HepG2 (cell line): Measurements from ENCODE around the gene SCN4B. TPM values are rescaled to one million over a fixed set of nuclear protein-coding genes. Genes with fewer than 3 reads are reported as not detected.

Source experiments
- ATAC-seq: fragments of 200-7000 bp; cut with Tn5 transposase; 3 replicates; pipeline ENCODE4 v1.9.1; 2020; ENCODE audit warnings: mild to moderate bottlenecking, moderate library complexity
- BruUV-seq: library from RNA; stranded (reverse); fragments of 400-500 nt; replicated peaks from 2 replicates; lab custom pipeline; 2021; lab: Mats Ljungman, UMichigan
- CTCF ChIA-PET: fragments of 300-600 bp; formaldehyde crosslinking; extraction: SDS; loops from one replicate; lab custom pipeline; 2021; ENCODE audit warnings: low total read pairs, inconsistent platforms, low intra/inter-chr PET ratio; lab: Yijun Ruan, JAX
- POLR2A ChIA-PET: fragments of 350-600 bp; sonication (Branson Sonifier 250); formaldehyde crosslinking; loops from one replicate; lab custom pipeline; 2020; ENCODE audit warnings: antibody characterized with exemption, inconsistent platforms; lab: Yijun Ruan, JAX
- DNase-seq: peaks from one replicate; pipeline ENCODE4 v3.0.0-alpha.2; 2015; ENCODE audit warnings: low spot score
- FAIRE-seq: peaks from 3 replicates; lab custom pipeline; 2011; peaks lifted over from hg19 to GRCh38; lab: Jason Lieb, UNC
- H2AFZ ChIP-seq: one replicate; pipeline ENCODE4 v1.6.1; 2011; ENCODE audit warnings: low read length, inconsistent platforms
- H3K27ac ChIP-seq: fragments of 300-600 bp; 3 replicates; pipeline ENCODE4 v1.8.0; 2011; ENCODE audit warnings: mixed run types, mild to moderate bottlenecking, mixed read lengths, low read length, inconsistent platforms; ENCODE audit not compliant: insufficient read depth; ENCODE audit errors: extremely low read length
- H3K27me3 ChIP-seq, 2 experiments: fragments of 200-600 bp in 1 of 2; 2 replicates in 1 of 2; 3 replicates in 1 of 2; pipeline versions ENCODE4 v1.6.0 to v1.8.0; 2011; ENCODE audit warnings: low read length in 2 of 2, mild to moderate bottlenecking in 2 of 2, moderate library complexity in 2 of 2, inconsistent platforms in 1 of 2; ENCODE audit not compliant: insufficient read depth in 2 of 2, control insufficient read depth in 1 of 2
- H3K36me3 ChIP-seq, 2 experiments: fragments of 200-600 bp in 1 of 2; replicated peaks in 1 of 2; 2 replicates in 1 of 2; 3 replicates in 1 of 2; pipeline versions ENCODE4 v1.5.1 to v1.8.0; 2011; ENCODE audit warnings: low read length in 2 of 2, inconsistent platforms in 1 of 2; ENCODE audit not compliant: insufficient read depth in 2 of 2, control insufficient read depth in 1 of 2
- H3K4me1 ChIP-seq: 2 replicates; pipeline ENCODE4 v1.5.1; 2012; ENCODE audit warnings: low read length, inconsistent platforms; ENCODE audit not compliant: insufficient read depth
- H3K4me2 ChIP-seq: 2 replicates; pipeline ENCODE4 v1.6.0; 2011; ENCODE audit warnings: low read depth, low read length, inconsistent platforms
- H3K4me3 ChIP-seq, 3 experiments: fragments of 200-600 bp in 1 of 3; sonication (generic), shearing (Covaris generic) in 1 of 3; replicated peaks in 1 of 3; 2 replicates each; pipeline ENCODE4 v1.5.1; 2011 to 2016; ENCODE audit warnings: low read length in 3 of 3, inconsistent platforms in 2 of 3, low read depth in 2 of 3, mild to moderate bottlenecking in 2 of 3, control low read depth in 1 of 3, mixed read lengths in 1 of 3; ENCODE audit not compliant: insufficient read depth in 1 of 3
- H3K79me2 ChIP-seq: one replicate; pipeline ENCODE4 v1.6.1; 2011; ENCODE audit warnings: low read length, inconsistent platforms; ENCODE audit not compliant: insufficient read depth
- H3K9ac ChIP-seq: 2 replicates; pipeline ENCODE4 v1.6.0; 2011; ENCODE audit warnings: mild to moderate bottlenecking, low read depth, low read length, inconsistent platforms; ENCODE audit not compliant: insufficient read depth
- H3K9me3 ChIP-seq: 2 replicates; pipeline ENCODE4 v1.5.1; 2012; ENCODE audit warnings: mild to moderate bottlenecking, low read length
- H4K20me1 ChIP-seq: 2 replicates; pipeline ENCODE4 v1.6.0; 2011; ENCODE audit warnings: inconsistent platforms, mild to moderate bottlenecking, low read length, moderate library complexity; ENCODE audit not compliant: insufficient read depth
- ATRX ChIP-seq: sonication (generic); formaldehyde crosslinking; IDR thresholded peaks from 2 replicates; pipeline ENCODE4 v1.4.0; 2020; ENCODE audit warnings: missing genetic modification reagents, borderline replicate concordance
- ERF ChIP-seq: IDR thresholded peaks from 2 replicates; pipeline ENCODE4 v1.6.1; 2018; ENCODE audit warnings: missing biosample characterization, missing genetic modification reagents
- RBM39 ChIP-seq: fragments of 200-400 bp; formaldehyde crosslinking; IDR thresholded peaks from one replicate; pipeline ENCODE4 v1.6.1; 2018; ENCODE audit warnings: antibody characterized with exemption, mild to moderate bottlenecking, low read depth, low read length; ENCODE audit not compliant: poor library complexity, severe bottlenecking
- SNAPC2 ChIP-seq: sonication (generic); formaldehyde crosslinking; IDR thresholded peaks from 2 replicates; pipeline ENCODE4 v1.8.1; 2022; ENCODE audit warnings: mild to moderate bottlenecking, missing genetic modification reagents
- SP5 ChIP-seq: IDR thresholded peaks from 2 replicates; pipeline ENCODE4 v1.6.1; 2016; ENCODE audit warnings: low read depth, borderline replicate concordance
- TRIM24 ChIP-seq: sonication (generic); formaldehyde crosslinking; IDR thresholded peaks from 2 replicates; pipeline ENCODE4 v1.8.0; 2022; ENCODE audit warnings: mild to moderate bottlenecking, missing genetic modification reagents
- ZBTB1 ChIP-seq: sonication (generic); formaldehyde crosslinking; IDR thresholded peaks from 2 replicates; pipeline ENCODE4 v1.4.0; 2020; ENCODE audit warnings: missing genetic modification reagents, borderline replicate concordance
- ZNF264 ChIP-seq: sonication (generic); formaldehyde crosslinking; IDR thresholded peaks from 2 replicates; pipeline ENCODE4 v1.4.0; 2020; ENCODE audit warnings: missing genetic modification reagents
- ZNF354B ChIP-seq: sonication (generic); formaldehyde crosslinking; IDR thresholded peaks from 2 replicates; pipeline ENCODE4 v1.8.0; 2022; ENCODE audit warnings: mild to moderate bottlenecking, missing genetic modification reagents
- ZNF782 ChIP-seq: sonication (generic); formaldehyde crosslinking; IDR thresholded peaks from 2 replicates; pipeline ENCODE4 v1.4.0; 2020; ENCODE audit warnings: missing genetic modification reagents, mild to moderate bottlenecking, borderline replicate concordance
- ZNF891 ChIP-seq: sonication (generic); formaldehyde crosslinking; IDR thresholded peaks from 2 replicates; pipeline ENCODE4 v1.5.0; 2020; ENCODE audit warnings: mild to moderate bottlenecking, missing genetic modification reagents
- ZSCAN22 ChIP-seq: sonication (generic); formaldehyde crosslinking; IDR thresholded peaks from 2 replicates; pipeline ENCODE4 v1.4.0; 2020; ENCODE audit warnings: mild to moderate bottlenecking, missing genetic modification reagents
- WGBS: methylation state at CpG from one replicate; pipeline ENCODE4 v1.1.6; 2017; ENCODE audit warnings: low lambda C conversion rate; 5-methylcytosine and 5-hydroxymethylcytosine counted together
- in situ Hi-C: cut with HindIII; loops from 2 replicates; pipeline ENCODE4 v1.10.0; 2017; ENCODE audit warnings: low pct_unique_long_range_greater_than_20kb; ENCODE audit not compliant: extremely low pct_ligation_motif_present
- intact Hi-C: fragments of 100-400 bp; cut with micrococcal nuclease; formaldehyde crosslinking; loops from one replicate; pipeline ENCODE4 v1.10.0; 2022; ENCODE audit not compliant: unreplicated experiment
- polyA plus RNA-seq, 8 experiments: library from polyadenylated mRNA; depleted of rRNA in 3 of 8; stranded (reverse) in 7 of 8; unstranded in 1 of 8; fragments of >200 nt; fragmentation: Illumina TruSeq in 4 of 8; extraction: Trizol in 4 of 8; gene quantifications; 2 replicates each; pipeline versions ENCODE4 v1.2.1 to v1.2.3, GENCODE V29; 2011 to 2016; ENCODE audit warnings: low read depth in 4 of 8, missing spikeins in 1 of 8, mixed read lengths in 1 of 8; ENCODE audit not compliant: insufficient read depth in 1 of 8
- total RNA-seq, 5 experiments: library from RNA; depleted of rRNA; stranded (reverse); fragments of >200 nt; fragmentation: Illumina TruSeq; extraction: Trizol; gene quantifications; 2 replicates each; pipeline ENCODE4 v1.2.3, GENCODE V29; 2016; ENCODE audit warnings: low read depth in 1 of 5
- TF ChIP-seq, protein P1 (sequence below): sonication (generic); formaldehyde crosslinking; IDR thresholded peaks from 2 replicates; pipeline ENCODE4 v1.8.0; 2022; ENCODE audit warnings: mild to moderate bottlenecking, missing genetic modification reagents, moderate library complexity
- TF ChIP-seq, protein P2 (sequence below): sonication (generic); formaldehyde crosslinking; IDR thresholded peaks from 2 replicates; pipeline ENCODE4 v1.8.1; 2023; ENCODE audit warnings: mild to moderate bottlenecking, missing genetic modification reagents
- TF ChIP-seq, protein P3 (sequence below): sonication (generic); formaldehyde crosslinking; IDR thresholded peaks from 2 replicates; pipeline ENCODE4 v1.4.0; 2020; ENCODE audit warnings: missing genetic modification reagents
- TF ChIP-seq, protein P4 (sequence below): sonication (generic); formaldehyde crosslinking; conservative IDR thresholded peaks from 2 replicates; pipeline ENCODE4 v1.8.0; 2022; ENCODE audit warnings: low read depth, missing genetic modification reagents
- TF ChIP-seq, protein P5 (sequence below): sonication (generic); formaldehyde crosslinking; IDR thresholded peaks from 2 replicates; pipeline ENCODE4 v1.5.0; 2020; ENCODE audit warnings: mild to moderate bottlenecking, missing genetic modification reagents, borderline replicate concordance

Gene SCN4B
- total and polyA plus RNA-seq, 2 of the 13 experiments (the other 11 are each of a cell fraction or from before 2014, with no cell fraction given), result 0.04 to 0.29 TPM

DNA sequence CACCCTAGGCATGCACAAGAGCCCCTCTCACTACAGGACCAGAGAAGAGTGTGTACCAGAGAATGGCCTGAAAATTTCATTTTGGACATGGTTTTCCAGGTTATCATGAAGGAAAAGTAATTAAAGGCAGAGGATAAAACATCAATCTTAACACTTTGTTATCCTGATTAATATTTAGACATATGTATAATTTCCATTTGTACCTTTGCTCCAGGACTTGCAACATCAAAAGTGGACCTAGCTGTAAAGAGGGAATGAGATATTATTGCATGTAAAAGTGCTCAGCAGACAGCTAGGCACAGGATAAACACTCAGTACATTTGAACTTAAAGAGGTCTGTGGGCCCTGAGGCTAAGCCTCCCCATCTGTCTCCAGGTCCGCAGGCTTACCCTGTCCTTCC lies 2.0 kb upstream of the SCN4B start (continued):
- TF ChIP-seq, protein P1, sequence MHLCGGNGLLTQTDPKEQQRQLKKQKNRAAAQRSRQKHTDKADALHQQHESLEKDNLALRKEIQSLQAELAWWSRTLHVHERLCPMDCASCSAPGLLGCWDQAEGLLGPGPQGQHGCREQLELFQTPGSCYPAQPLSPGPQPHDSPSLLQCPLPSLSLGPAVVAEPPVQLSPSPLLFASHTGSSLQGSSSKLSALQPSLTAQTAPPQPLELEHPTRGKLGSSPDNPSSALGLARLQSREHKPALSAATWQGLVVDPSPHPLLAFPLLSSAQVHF (CRISPR knock-in tag), result no peak
- no peak for TF ChIP-seq ZNF782 (CRISPR knock-in tag)
- TF ChIP-seq, protein P2, sequence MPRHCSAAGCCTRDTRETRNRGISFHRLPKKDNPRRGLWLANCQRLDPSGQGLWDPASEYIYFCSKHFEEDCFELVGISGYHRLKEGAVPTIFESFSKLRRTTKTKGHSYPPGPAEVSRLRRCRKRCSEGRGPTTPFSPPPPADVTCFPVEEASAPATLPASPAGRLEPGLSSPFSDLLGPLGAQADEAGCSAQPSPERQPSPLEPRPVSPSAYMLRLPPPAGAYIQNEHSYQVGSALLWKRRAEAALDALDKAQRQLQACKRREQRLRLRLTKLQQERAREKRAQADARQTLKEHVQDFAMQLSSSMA, result no peak
- TF ChIP-seq ZSCAN22 (CRISPR knock-in tag), result no peak
- TF ChIP-seq ZBTB1, result no peak
- TF ChIP-seq, protein P3, sequence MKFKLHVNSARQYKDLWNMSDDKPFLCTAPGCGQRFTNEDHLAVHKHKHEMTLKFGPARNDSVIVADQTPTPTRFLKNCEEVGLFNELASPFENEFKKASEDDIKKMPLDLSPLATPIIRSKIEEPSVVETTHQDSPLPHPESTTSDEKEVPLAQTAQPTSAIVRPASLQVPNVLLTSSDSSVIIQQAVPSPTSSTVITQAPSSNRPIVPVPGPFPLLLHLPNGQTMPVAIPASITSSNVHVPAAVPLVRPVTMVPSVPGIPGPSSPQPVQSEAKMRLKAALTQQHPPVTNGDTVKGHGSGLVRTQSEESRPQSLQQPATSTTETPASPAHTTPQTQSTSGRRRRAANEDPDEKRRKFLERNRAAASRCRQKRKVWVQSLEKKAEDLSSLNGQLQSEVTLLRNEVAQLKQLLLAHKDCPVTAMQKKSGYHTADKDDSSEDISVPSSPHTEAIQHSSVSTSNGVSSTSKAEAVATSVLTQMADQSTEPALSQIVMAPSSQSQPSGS (CRISPR knock-in tag), result no peak

DNA sequence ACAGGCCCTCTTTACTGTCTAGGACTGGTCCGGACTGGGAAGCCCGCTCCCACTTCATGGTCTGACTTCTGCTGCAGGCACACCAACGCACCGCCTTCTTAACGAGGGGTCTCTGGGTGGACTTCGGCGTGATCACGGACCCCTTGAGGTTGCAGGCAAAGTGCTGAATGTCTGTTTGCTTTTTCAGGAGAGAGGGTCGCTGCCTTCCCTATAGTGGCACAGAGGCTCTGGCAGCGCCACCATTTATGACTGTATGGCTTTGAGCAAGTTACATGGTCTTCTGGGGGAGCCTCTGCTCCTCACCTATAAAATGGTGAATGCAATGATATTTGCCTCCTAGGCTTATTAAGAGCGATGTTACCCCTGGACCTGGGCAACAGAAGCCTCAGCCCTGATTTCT lies 1.4 kb upstream of the SCN4B start:
- Histone ChIP-seq H3K27me3 (peaks cover 26 to 94% of the 10 kb centered on the region in 2 experiments), H3K9ac (no peak overlapping the region), H3K4me2 (no peak overlapping the region), H3K79me2 (no peaks in the 10 kb centered on the region), H4K20me1 (no peaks in the 10 kb centered on the region), H3K4me1 (peaks cover 26% of the 10 kb centered on the region), H3K4me3 (no peak overlapping the region), H3K27ac (no peak overlapping the region), H3K9me3 (no peaks in the 10 kb centered on the region), H2AFZ (no peak overlapping the region), H3K36me3 (no peaks in the 10 kb centered on the region)
- ChIA-PET CTCF (no interaction called here), POLR2A (no interaction called here)
- 83% methylated on average over 11 of the region's 11 CpGs for WGBS
- no peak for FAIRE-seq
- in situ Hi-C loops, result no loop called here
- no peak for TF ChIP-seq ZNF264 (CRISPR knock-in tag)
- no peak for TF ChIP-seq ZNF354B
- TF ChIP-seq, protein P4, sequence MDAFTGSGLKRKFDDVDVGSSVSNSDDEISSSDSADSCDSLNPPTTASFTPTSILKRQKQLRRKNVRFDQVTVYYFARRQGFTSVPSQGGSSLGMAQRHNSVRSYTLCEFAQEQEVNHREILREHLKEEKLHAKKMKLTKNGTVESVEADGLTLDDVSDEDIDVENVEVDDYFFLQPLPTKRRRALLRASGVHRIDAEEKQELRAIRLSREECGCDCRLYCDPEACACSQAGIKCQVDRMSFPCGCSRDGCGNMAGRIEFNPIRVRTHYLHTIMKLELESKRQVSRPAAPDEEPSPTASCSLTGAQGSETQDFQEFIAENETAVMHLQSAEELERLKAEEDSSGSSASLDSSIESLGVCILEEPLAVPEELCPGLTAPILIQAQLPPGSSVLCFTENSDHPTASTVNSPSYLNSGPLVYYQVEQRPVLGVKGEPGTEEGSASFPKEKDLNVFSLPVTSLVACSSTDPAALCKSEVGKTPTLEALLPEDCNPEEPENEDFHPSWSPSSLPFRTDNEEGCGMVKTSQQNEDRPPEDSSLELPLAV, result no peak
- no peak for TF ChIP-seq ZNF891
- no peak for TF ChIP-seq TRIM24 (CRISPR knock-in tag)
- TF ChIP-seq RBM39, result no peak
- no peak for TF ChIP-seq SP5
- no peak for TF ChIP-seq ERF
- TF ChIP-seq, protein P5, sequence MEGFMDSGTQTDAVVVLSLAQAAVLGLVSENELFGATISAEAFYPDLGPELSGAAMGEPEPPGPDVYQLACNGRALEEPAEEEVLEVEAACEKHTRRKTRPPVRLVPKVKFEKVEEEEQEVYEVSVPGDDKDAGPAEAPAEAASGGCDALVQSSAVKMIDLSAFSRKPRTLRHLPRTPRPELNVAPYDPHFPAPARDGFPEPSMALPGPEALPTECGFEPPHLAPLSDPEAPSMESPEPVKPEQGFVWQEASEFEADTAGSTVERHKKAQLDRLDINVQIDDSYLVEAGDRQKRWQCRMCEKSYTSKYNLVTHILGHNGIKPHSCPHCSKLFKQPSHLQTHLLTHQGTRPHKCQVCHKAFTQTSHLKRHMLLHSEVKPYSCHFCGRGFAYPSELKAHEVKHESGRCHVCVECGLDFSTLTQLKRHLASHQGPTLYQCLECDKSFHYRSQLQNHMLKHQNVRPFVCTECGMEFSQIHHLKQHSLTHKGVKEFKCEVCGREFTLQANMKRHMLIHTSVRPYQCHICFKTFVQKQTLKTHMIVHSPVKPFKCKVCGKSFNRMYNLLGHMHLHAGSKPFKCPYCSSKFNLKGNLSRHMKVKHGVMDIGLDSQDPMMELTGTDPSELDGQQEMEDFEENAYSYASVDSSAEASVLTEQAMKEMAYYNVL (CRISPR knock-in tag), result no peak
- TF ChIP-seq ATRX, result no peak
- no peak for TF ChIP-seq SNAPC2 (CRISPR knock-in tag)
- intact Hi-C loops, result no loop called here
- BruUV-seq, result no TSS peak
- ATAC-seq, result no peak
- DNase-seq, result no peak
